Uterus (tissue), 4 donors: ENCODE data around the gene KCNAB2. TPM values are rescaled to one million over a fixed set of nuclear protein-coding genes. Genes with fewer than 3 reads are reported as not detected.

ENCODE experiments used
- DNase-seq, 2 donors: peaks; one replicate each; pipeline ENCODE4 v3.0.0-alpha.2; 2019 to 2020
- H3K27ac ChIP-seq, 2 donors: fragments of 200-600 bp; sonication (generic); 1 replicate in 1 of 2; 2 replicates in 1 of 2; pipeline ENCODE4 v1.5.1; 2016 to 2018
- H3K27me3 ChIP-seq, 2 donors: fragments of 200-600 bp; sonication (generic); one replicate each; pipeline ENCODE4 v1.5.1; 2018 to 2019; ENCODE audit warnings: control low read depth in 1 of 2
- H3K36me3 ChIP-seq, 2 donors: fragments of 200-600 bp; sonication (generic); one replicate each; pipeline ENCODE4 v1.5.1; 2019; ENCODE audit warnings: control low read depth in 1 of 2
- H3K4me1 ChIP-seq, 2 donors: fragments of 200-600 bp; sonication (generic); one replicate each; pipeline ENCODE4 v1.5.1; 2018 to 2019; ENCODE audit warnings: control low read depth in 1 of 2
- H3K4me3 ChIP-seq, 2 donors: fragments of 200-600 bp; sonication (generic); 1 replicate in 1 of 2; 2 replicates in 1 of 2; pipeline ENCODE4 v1.5.1; 2018 to 2019; ENCODE audit warnings: mild to moderate bottlenecking in 1 of 2
- H3K9me3 ChIP-seq, 2 donors: fragments of 200-600 bp; sonication (generic); one replicate each; pipeline ENCODE4 v1.5.1; 2019; ENCODE audit warnings: control low read depth in 1 of 2
- POLR2A ChIP-seq, 2 donors: fragments of 450-650 bp; IDR thresholded peaks; one replicate each; pipeline ENCODE4 v1.6.1; 2016; ENCODE audit warnings: antibody characterized with exemption in 2 of 2, mild to moderate bottlenecking in 1 of 2, moderate library complexity in 1 of 2
- intact Hi-C: fragments of 100-400 bp; cut with DNase I; formaldehyde crosslinking; loops from one replicate; pipeline ENCODE4 v1.15.1; 2023; ENCODE audit warnings: low total_unique reads
- total RNA-seq, 4 donors: library from RNA; depleted of rRNA in 3 of 4; stranded (reverse); fragments of >200 nt in 3 of 4; gene quantifications; one replicate each; pipeline versions ENCODE4 v1.1.0 to v1.2.4, GENCODE V29; 2014 to 2023
- TF ChIP-seq, protein P1 (sequence below), 4 experiments: fragments of 200-600 bp in 2 of 4; fragments of 450-650 bp in 2 of 4; sonication (generic) in 2 of 4; IDR thresholded peaks; one replicate each; pipeline ENCODE4 v1.5.1; 2016 to 2019; ENCODE audit warnings: antibody characterized with exemption in 4 of 4, mild to moderate bottlenecking in 2 of 4, moderate library complexity in 1 of 4
- donor health status: DM: yes; HTN: yes; CAD: no.

Gene KCNAB2
- total RNA-seq, 4 donors from 2014 or later = 1.5 to 21.2 (median 12.9) TPM

DNA sequence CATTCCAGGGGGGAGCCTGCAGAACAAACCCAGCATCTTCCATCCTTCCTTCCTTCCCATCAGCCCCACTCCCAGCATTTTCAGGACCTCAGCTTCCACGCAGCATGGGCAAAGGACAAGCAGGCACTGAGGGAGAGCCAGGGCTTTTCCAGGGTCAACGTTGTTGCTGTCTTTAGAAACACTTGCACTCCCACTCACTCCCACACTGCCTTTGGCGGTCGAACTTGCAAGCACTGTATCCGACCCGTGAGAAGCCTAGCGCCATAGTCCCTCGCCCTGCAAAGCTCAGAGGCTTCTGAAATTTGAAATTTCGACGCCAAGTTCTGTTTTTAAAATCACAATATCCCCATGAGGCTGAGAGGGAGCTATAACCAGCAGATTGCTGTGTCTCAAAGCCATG is 47.4 kb downstream of the KCNAB2 start:
- intact Hi-C loops = no loop called here
- Histone ChIP-seq H3K27me3 (no peaks in the 10 kb centered on the region), H3K4me3 (no peak overlapping the region), H3K27ac (no peak overlapping the region), H3K4me1 (no peaks in the 10 kb centered on the region), H3K9me3 (no peaks in the 10 kb centered on the region), H3K36me3 (no peaks in the 10 kb centered on the region)
- DNase-seq = no peak
- TF ChIP-seq POLR2A (IDR thresholded peaks at IDR 0.05) = no peak
- TF ChIP-seq, protein P1, sequence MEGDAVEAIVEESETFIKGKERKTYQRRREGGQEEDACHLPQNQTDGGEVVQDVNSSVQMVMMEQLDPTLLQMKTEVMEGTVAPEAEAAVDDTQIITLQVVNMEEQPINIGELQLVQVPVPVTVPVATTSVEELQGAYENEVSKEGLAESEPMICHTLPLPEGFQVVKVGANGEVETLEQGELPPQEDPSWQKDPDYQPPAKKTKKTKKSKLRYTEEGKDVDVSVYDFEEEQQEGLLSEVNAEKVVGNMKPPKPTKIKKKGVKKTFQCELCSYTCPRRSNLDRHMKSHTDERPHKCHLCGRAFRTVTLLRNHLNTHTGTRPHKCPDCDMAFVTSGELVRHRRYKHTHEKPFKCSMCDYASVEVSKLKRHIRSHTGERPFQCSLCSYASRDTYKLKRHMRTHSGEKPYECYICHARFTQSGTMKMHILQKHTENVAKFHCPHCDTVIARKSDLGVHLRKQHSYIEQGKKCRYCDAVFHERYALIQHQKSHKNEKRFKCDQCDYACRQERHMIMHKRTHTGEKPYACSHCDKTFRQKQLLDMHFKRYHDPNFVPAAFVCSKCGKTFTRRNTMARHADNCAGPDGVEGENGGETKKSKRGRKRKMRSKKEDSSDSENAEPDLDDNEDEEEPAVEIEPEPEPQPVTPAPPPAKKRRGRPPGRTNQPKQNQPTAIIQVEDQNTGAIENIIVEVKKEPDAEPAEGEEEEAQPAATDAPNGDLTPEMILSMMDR (IDR thresholded peaks at IDR 0.05) = no peak

DNA sequence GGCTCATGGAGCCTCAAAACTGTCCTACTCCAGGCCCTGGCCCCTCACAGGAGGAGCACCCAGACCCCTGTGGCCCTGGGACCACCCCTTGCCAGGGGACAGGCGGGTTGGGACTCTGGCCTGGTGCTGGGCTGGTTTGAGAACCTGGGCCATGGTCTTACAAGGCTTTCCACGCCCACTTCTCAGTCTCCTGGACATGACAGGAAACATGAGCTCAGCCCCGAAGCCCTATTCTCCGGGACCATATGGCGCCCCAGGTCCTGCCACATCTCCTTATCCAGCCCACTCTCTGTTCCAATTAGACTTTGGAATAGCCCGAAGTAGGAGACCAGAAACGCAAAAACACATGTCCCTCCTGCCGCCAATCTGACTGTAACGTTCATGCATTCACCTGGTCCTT is 47.9 kb downstream of the KCNAB2 start:
- no peak overlapping the region for H3K4me3 ChIP-seq
- no peaks in the 10 kb centered on the region for H3K9me3 ChIP-seq
- peaks cover 0 to under 1% of the 10 kb centered on the region in 2 donors for H3K4me1 ChIP-seq
- TF ChIP-seq POLR2A (IDR thresholded peaks at IDR 0.05) = no peak
- TF ChIP-seq, protein P1 (IDR thresholded peaks at IDR 0.05) = no peak
- H3K36me3 ChIP-seq = no peaks in the 10 kb centered on the region
- no peak overlapping the region for H3K27ac ChIP-seq
- no peak for DNase-seq
- intact Hi-C loops = no loop called here
- no peaks in the 10 kb centered on the region for H3K27me3 ChIP-seq

GRCh38 chr1:6094246-6094645 is 48.6 kb downstream of the KCNAB2 start:
- H3K4me3 ChIP-seq = no peak overlapping the region
- no peak overlapping the region for H3K27ac ChIP-seq
- no peaks in the 10 kb centered on the region for H3K27me3 ChIP-seq
- TF ChIP-seq, protein P1 (IDR thresholded peaks at IDR 0.05) = no peak
- no peak for TF ChIP-seq POLR2A (IDR thresholded peaks at IDR 0.05)
- H3K36me3 ChIP-seq = no peaks in the 10 kb centered on the region
- H3K4me1 ChIP-seq = peaks cover 0 to 4% of the 10 kb centered on the region in 2 donors
- intact Hi-C loops = no loop called here
- H3K9me3 ChIP-seq = no peaks in the 10 kb centered on the region
- no peak for DNase-seq

DNA sequence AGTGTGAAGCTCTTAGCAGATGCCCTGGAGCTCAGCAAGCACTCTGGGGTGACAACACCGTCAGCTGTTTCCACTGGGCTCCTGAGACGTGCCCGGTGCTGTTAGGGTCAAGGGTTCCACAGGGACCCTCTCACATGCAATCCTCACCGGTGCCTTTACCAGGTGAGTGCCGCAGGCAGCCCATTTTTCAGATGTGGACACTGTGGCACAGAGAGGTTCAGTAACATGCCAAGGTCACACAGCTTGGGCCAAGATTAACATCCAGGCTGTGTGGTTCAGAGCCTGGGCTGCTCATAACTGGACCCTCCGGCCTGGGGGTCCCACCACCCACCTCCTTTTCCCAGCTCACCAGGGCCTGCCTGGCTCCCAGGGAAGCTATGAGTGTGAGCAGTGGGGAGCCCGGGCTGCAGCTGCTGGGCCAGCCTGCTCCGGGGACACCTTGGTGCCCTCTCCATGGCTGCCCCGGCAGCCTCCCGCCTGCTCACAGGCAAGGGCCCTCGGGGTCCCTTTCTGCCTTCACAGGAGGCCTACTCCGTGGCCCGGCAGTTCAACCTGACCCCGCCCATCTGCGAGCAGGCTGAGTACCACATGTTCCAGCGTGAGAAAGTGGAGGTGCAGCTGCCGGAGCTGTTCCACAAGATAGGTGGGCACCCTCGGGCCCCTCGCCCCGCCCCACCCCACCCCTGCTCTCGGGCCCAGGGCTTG is 49.3 kb downstream of the KCNAB2 start:
- Histone ChIP-seq H3K27me3 (no peaks in the 10 kb centered on the region), H3K4me1 (peaks cover 0 to 4% of the 10 kb centered on the region in 2 donors), H3K9me3 (no peaks in the 10 kb centered on the region), H3K4me3 (no peak overlapping the region), H3K36me3 (no peaks in the 10 kb centered on the region), H3K27ac (no peak overlapping the region)
- no peak for DNase-seq
- intact Hi-C loops = no loop called here
- TF ChIP-seq, protein P1 (IDR thresholded peaks at IDR 0.05) = no peak
- no peak for TF ChIP-seq POLR2A (IDR thresholded peaks at IDR 0.05)

- peaks cover 0 to 4% of the 10 kb centered on the region in 2 donors for H3K4me1 ChIP-seq
- intact Hi-C loops = no loop called here
- no peaks in the 10 kb centered on the region for H3K9me3 ChIP-seq
- no peak overlapping the region for H3K4me3 ChIP-seq
- TF ChIP-seq, protein P1 (IDR thresholded peaks at IDR 0.05) = no peak
- no peak for TF ChIP-seq POLR2A (IDR thresholded peaks at IDR 0.05)
- H3K27me3 ChIP-seq = no peaks in the 10 kb centered on the region
- DNase-seq = no peak
- no peak overlapping the region for H3K27ac ChIP-seq
- no peaks in the 10 kb centered on the region for H3K36me3 ChIP-seq
Measured at GRCh38 chr1:6095511-6096242, 50.0 kb downstream of the KCNAB2 start.
